NB4 (cell line): ENCODE data around the gene PALD1.

Experiments used
- DNase-seq: peaks from one replicate; pipeline ENCODE4 v3.0.0; 2010; ENCODE audit warnings: low read depth
- H3K4me3 ChIP-seq: one replicate; pipeline ENCODE4 v1.5.1; 2011; ENCODE audit warnings: mild to moderate bottlenecking, low read depth, low read length, moderate library complexity
- CTCF ChIP-seq: IDR thresholded peaks from one replicate; pipeline ENCODE4 v1.5.1; 2012; ENCODE audit warnings: low read depth, low read length
- MAX ChIP-seq: IDR thresholded peaks from 2 replicates; pipeline ENCODE4 v1.6.1; 2011; ENCODE audit warnings: low read depth, low read length
- MYC ChIP-seq: IDR thresholded peaks from 2 replicates; pipeline ENCODE4 v1.6.1; 2011; ENCODE audit warnings: low read depth, low read length
- POLR2A ChIP-seq: IDR thresholded peaks from 2 replicates; pipeline ENCODE4 v1.6.1; 2011; ENCODE audit warnings: mild to moderate bottlenecking; ENCODE audit not compliant: insufficient read length; ENCODE audit errors: extremely low read depth

The PALD1 gene

GRCh38 chr10:70573599-70574506 lies 95.3 kb downstream of the PALD1 start:
- DNase-seq, result no peak
- TF ChIP-seq MAX, result no peak
- no peak for TF ChIP-seq POLR2A
- no peak for TF ChIP-seq MYC
- TF ChIP-seq CTCF, result no peak

GRCh38 chr10:70575486-70575873 lies 96.9 kb downstream of the PALD1 start:
- no peak overlapping the region for H3K4me3 ChIP-seq
- DNase-seq, result peak; percentile 71
- no peak for TF ChIP-seq CTCF
- TF ChIP-seq MYC, result no peak
- TF ChIP-seq MAX, result no peak
- TF ChIP-seq POLR2A, result no peak

More at GRCh38 chr10:70573599-70574506, 95.3 kb downstream of the PALD1 start:
- no peak overlapping the region for H3K4me3 ChIP-seq

GRCh38 chr10:70575874-70576802 lies 97.6 kb downstream of the PALD1 start:
- TF ChIP-seq POLR2A (no peak), MYC (peak; percentile 74), MAX (peak; percentile 96)
- H3K4me3 ChIP-seq, result peak overlapping the region; percentile 42
- peak; percentile 98 for DNase-seq

- DNase-seq, result no peak
- H3K4me3 ChIP-seq, result peak overlapping the region; percentile 42
- no peak for TF ChIP-seq MAX
- TF ChIP-seq POLR2A, result no peak
- no peak for TF ChIP-seq MYC
- no peak for TF ChIP-seq CTCF
Observed at GRCh38 chr10:70576803-70577517, 98.4 kb downstream of the PALD1 start.

GRCh38 chr10:70578371-70578947 lies 99.9 kb downstream of the PALD1 start:
- TF ChIP-seq MYC (no peak), MAX (no peak), CTCF (no peak)
- no peak overlapping the region for H3K4me3 ChIP-seq
- DNase-seq, result peak; percentile 85
